ENCODE results near the gene CEACAM8. TPM values are rescaled to one million over a fixed set of nuclear protein-coding genes. Genes with fewer than 3 reads are reported as not detected.

Gene CEACAM8
- total and polyA plus RNA-seq, 4 donors: 0.06 to 1.2 (median 0.53) TPM

GRCh38 chr19:42534391-42534790 lies 60.3 kb downstream of the CEACAM8 start:
- Histone ChIP-seq H3K36me3 (ENCODE audit: control insufficient read depth in 4 of 4, insufficient read depth in 4 of 4, low read length in 4 of 4) (no peaks in the 10 kb centered on the region), H3K4me1 (ENCODE audit: control insufficient read depth in 5 of 5, insufficient read depth in 5 of 5, low read length in 5 of 5) (peaks cover 0 to 6% (median 0%) of the 10 kb centered on the region in 5 donors)

GRCh38 chr19:42532891-42533290 lies 61.8 kb downstream of the CEACAM8 start:
- ATAC-seq (ENCODE audit: insufficient read depth, low FRiP score) (no peak), DNase-seq (no peak)
- 83 to 86% methylated on average over 2 of the region's 2 CpGs for WGBS, 2 donors
- no peaks in the 10 kb centered on the region for H3K27me3 ChIP-seq (ENCODE audit: control insufficient read depth in 3 of 3, insufficient read depth in 3 of 3, low read length in 2 of 3)
- no peak overlapping the region for H3K27ac ChIP-seq (ENCODE audit: low read depth in 1 of 2, low read length in 1 of 2)
- no peaks in the 10 kb centered on the region for H3K9me3 ChIP-seq (ENCODE audit: control insufficient read depth in 4 of 4, insufficient read depth in 3 of 4, low read length in 3 of 4)
- TF ChIP-seq CTCF (IDR thresholded peaks at IDR 0.05; ENCODE audit: control extremely low read depth, extremely low read depth): no peak
- H3K4me1 ChIP-seq (ENCODE audit: control insufficient read depth in 5 of 5, insufficient read depth in 5 of 5, low read length in 5 of 5): peaks cover 0 to 11% (median 4%) of the 10 kb centered on the region in 5 donors
- no peaks in the 10 kb centered on the region for H3K36me3 ChIP-seq (ENCODE audit: control insufficient read depth in 4 of 4, insufficient read depth in 4 of 4, low read length in 4 of 4)
- no peak overlapping the region for H3K9ac ChIP-seq (ENCODE audit: insufficient read depth in 1 of 2, low read length in 2 of 2)
- no peak overlapping the region for H3K4me3 ChIP-seq

More at GRCh38 chr19:42534391-42534790, 60.3 kb downstream of the CEACAM8 start:
- ATAC-seq (ENCODE audit: insufficient read depth, low FRiP score) (no peak), DNase-seq (no peak)
- Histone ChIP-seq H3K27ac (ENCODE audit: low read depth in 1 of 2, low read length in 1 of 2) (no peak overlapping the region), H3K27me3 (ENCODE audit: control insufficient read depth in 3 of 3, insufficient read depth in 3 of 3, low read length in 2 of 3) (no peaks in the 10 kb centered on the region), H3K4me3 (no peak overlapping the region), H3K9ac (ENCODE audit: insufficient read depth in 1 of 2, low read length in 2 of 2) (no peak overlapping the region), H3K9me3 (ENCODE audit: control insufficient read depth in 4 of 4, insufficient read depth in 3 of 4, low read length in 3 of 4) (no peaks in the 10 kb centered on the region)
- no peak for TF ChIP-seq CTCF (IDR thresholded peaks at IDR 0.05; ENCODE audit: control extremely low read depth, extremely low read depth)

GRCh38 chr19:42531313-42531712 lies 63.4 kb downstream of the CEACAM8 start:
- ATAC-seq (ENCODE audit: insufficient read depth, low FRiP score) (no peak), DNase-seq (no peak)
- no peak for TF ChIP-seq CTCF (IDR thresholded peaks at IDR 0.05; ENCODE audit: control extremely low read depth, extremely low read depth)
- Histone ChIP-seq H3K4me3 (no peak overlapping the region), H3K9ac (ENCODE audit: insufficient read depth in 1 of 2, low read length in 2 of 2) (no peak overlapping the region), H3K27ac (ENCODE audit: low read depth in 1 of 2, low read length in 1 of 2) (no peak overlapping the region), H3K27me3 (ENCODE audit: control insufficient read depth in 3 of 3, insufficient read depth in 3 of 3, low read length in 2 of 3) (no peaks in the 10 kb centered on the region), H3K36me3 (ENCODE audit: control insufficient read depth in 4 of 4, insufficient read depth in 4 of 4, low read length in 4 of 4) (no peaks in the 10 kb centered on the region), H3K9me3 (ENCODE audit: control insufficient read depth in 4 of 4, insufficient read depth in 3 of 4, low read length in 3 of 4) (no peaks in the 10 kb centered on the region), H3K4me1 (ENCODE audit: control insufficient read depth in 5 of 5, insufficient read depth in 5 of 5, low read length in 5 of 5) (peaks cover 0 to 11% (median 4%) of the 10 kb centered on the region in 5 donors)
- 84 to 94% methylated on average over 3 of the region's 3 CpGs for WGBS, 2 donors

Other genes starting within 250 kb of the CEACAM8 start
- gene CNFN, start 204.6 kb downstream of the CEACAM8 start, total RNA-seq: 1 to 10 TPM in 1 of 2 donors, not detected in 1; 1.0 TPM
- 1 to 10 TPM; 2.2 to 4.1 TPM for gene CNFN, start 204.6 kb downstream of the CEACAM8 start, polyA plus RNA-seq
- gene LIPE, start 167.5 kb downstream of the CEACAM8 start, total RNA-seq: 1 to 10 TPM; 4.5 TPM
- 1 to 10 TPM; 3.6 to 7.7 TPM for gene LIPE, start 167.5 kb downstream of the CEACAM8 start, polyA plus RNA-seq
- 100 to 1,000 TPM in 1 of 2 donors, 10 to 100 TPM in 1; 98.9 to 154 TPM for gene CXCL17, start 152.0 kb downstream of the CEACAM8 start, total RNA-seq
- 100 to 1,000 TPM; 289 to 688 TPM for gene CXCL17, start 152.0 kb downstream of the CEACAM8 start, polyA plus RNA-seq
- 10 to 100 TPM in 1 of 2 donors, 1 to 10 TPM in 1; 9.4 to 11.2 TPM for gene CEACAM1, start 66.4 kb downstream of the CEACAM8 start, total RNA-seq
- gene CEACAM1, start 66.4 kb downstream of the CEACAM8 start, polyA plus RNA-seq: 10 to 100 TPM in 1 of 2 donors, 1 to 10 TPM in 1; 3.6 to 26.8 TPM
- gene PSG3, start 145.6 kb upstream of the CEACAM8 start, total RNA-seq: not detected
- not detected for gene PSG3, start 145.6 kb upstream of the CEACAM8 start, polyA plus RNA-seq
- gene PSG8, start 170.8 kb upstream of the CEACAM8 start, total RNA-seq: not detected
- not detected for gene PSG8, start 170.8 kb upstream of the CEACAM8 start, polyA plus RNA-seq